Astrocyte (in vitro differentiated cells and primary cell): ENCODE results near the gene VSNL1. TPM values are rescaled to one million over a fixed set of nuclear protein-coding genes. Genes with fewer than 3 reads are reported as not detected.

Experiments used
- DNase-seq: peaks from one replicate; pipeline ENCODE4 v3.0.0-alpha.2; 2010; ENCODE audit warnings: low read depth
- FAIRE-seq: peaks from 2 replicates; lab custom pipeline; 2011; peaks lifted over from hg19 to GRCh38; lab: Jason Lieb, UNC
- H2AFZ ChIP-seq: 2 replicates; pipeline ENCODE4 v1.6.0; 2012; ENCODE audit warnings: low read depth, low read length, inconsistent platforms
- H3K27ac ChIP-seq: 2 replicates; pipeline ENCODE4 v1.5.1; 2011; ENCODE audit warnings: low read depth, low read length, inconsistent platforms
- H3K27me3 ChIP-seq: 2 replicates; pipeline ENCODE4 v1.6.0; 2011; ENCODE audit warnings: low read length, inconsistent platforms; ENCODE audit not compliant: insufficient read depth
- H3K36me3 ChIP-seq: 2 replicates; pipeline ENCODE4 v1.5.1; 2011; ENCODE audit warnings: low read length, inconsistent platforms; ENCODE audit not compliant: insufficient read depth
- H3K4me1 ChIP-seq: 2 replicates; pipeline ENCODE4 v1.5.1; 2011; ENCODE audit warnings: low read length, inconsistent platforms; ENCODE audit not compliant: insufficient read depth
- H3K4me2 ChIP-seq: 2 replicates; pipeline ENCODE4 v1.6.0; 2012; ENCODE audit warnings: low read length, inconsistent platforms
- H3K4me3 ChIP-seq: 2 replicates; pipeline ENCODE4 v1.5.1; 2011; ENCODE audit warnings: low read depth, mild to moderate bottlenecking, low read length, inconsistent platforms; ENCODE audit not compliant: insufficient read depth
- H3K79me2 ChIP-seq: 2 replicates; pipeline ENCODE4 v1.6.0; 2012; ENCODE audit warnings: mild to moderate bottlenecking, low read length, inconsistent platforms; ENCODE audit not compliant: insufficient read depth
- H3K9ac ChIP-seq: 2 replicates; pipeline ENCODE4 v1.6.0; 2012; ENCODE audit warnings: mild to moderate bottlenecking, low read length, inconsistent platforms
- H3K9me3 ChIP-seq: 2 replicates; pipeline ENCODE4 v1.5.1; 2012; ENCODE audit warnings: low read depth, mild to moderate bottlenecking, low read length, inconsistent platforms; ENCODE audit not compliant: insufficient read depth
- H4K20me1 ChIP-seq: 2 replicates; pipeline ENCODE4 v1.6.0; 2012; ENCODE audit warnings: low read length, inconsistent platforms; ENCODE audit not compliant: insufficient read depth
- H3K27ac Mint-ChIP-seq: one replicate; pipeline ENCODE4 v1.8.0; 2021; ENCODE audit warnings: mild to moderate bottlenecking, mixed read lengths; ENCODE audit not compliant: unreplicated experiment
- H3K27me3 Mint-ChIP-seq: one replicate; pipeline ENCODE4 v1.8.0; 2021; ENCODE audit warnings: low read depth, mixed read lengths; ENCODE audit not compliant: unreplicated experiment
- H3K36me3 Mint-ChIP-seq: one replicate; pipeline ENCODE4 v1.8.0; 2021; ENCODE audit warnings: low read depth, mixed read lengths; ENCODE audit not compliant: unreplicated experiment
- H3K4me1 Mint-ChIP-seq: one replicate; pipeline ENCODE4 v1.8.0; 2021; ENCODE audit warnings: low read depth, mixed read lengths; ENCODE audit not compliant: unreplicated experiment
- H3K4me3 Mint-ChIP-seq: one replicate; pipeline ENCODE4 v1.8.0; 2021; ENCODE audit warnings: mild to moderate bottlenecking, moderate library complexity, mixed read lengths; ENCODE audit not compliant: unreplicated experiment
- H3K9me3 Mint-ChIP-seq: one replicate; pipeline ENCODE4 v1.8.0; 2021; ENCODE audit warnings: mild to moderate bottlenecking, mixed read lengths; ENCODE audit not compliant: unreplicated experiment
- EZH2 ChIP-seq: IDR thresholded peaks from 2 replicates; pipeline ENCODE4 v1.6.1; 2012; ENCODE audit warnings: mild to moderate bottlenecking, low read length, inconsistent platforms; ENCODE audit not compliant: insufficient read depth
- total RNA-seq: library from RNA; stranded (reverse); gene quantifications from 2 replicates; pipeline ENCODE4 v1.2.1, GENCODE V29; 2021
- TF ChIP-seq, protein P1 (sequence below): IDR thresholded peaks from 2 replicates; pipeline ENCODE4 v1.5.1; 2011; ENCODE audit warnings: low read depth, mild to moderate bottlenecking, inconsistent platforms, low read length, moderate library complexity; ENCODE audit not compliant: insufficient read depth

Gene VSNL1
- total RNA-seq, 1 donor from 2014 or later = 0.61 TPM

DNA sequence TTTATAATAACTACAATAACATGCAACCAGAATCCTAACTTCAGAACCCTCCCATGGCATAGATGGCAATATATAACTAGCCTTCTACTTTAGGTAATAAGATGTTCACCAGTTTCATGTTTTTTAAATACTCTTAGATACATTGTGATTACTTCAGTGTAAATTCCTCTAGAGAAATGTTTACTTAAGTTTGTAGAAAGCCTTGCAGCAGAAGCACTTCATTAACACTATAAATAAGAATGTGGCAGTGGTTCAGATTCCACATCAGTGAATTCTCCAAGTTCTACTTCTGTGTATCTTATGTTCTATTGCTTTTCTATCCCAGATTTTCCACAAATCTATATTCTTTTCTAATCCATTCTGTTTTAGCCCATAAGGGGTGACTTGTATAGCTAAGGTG, 21.0 kb upstream of the VSNL1 start:
- H3K9me3 ChIP-seq = no peaks in the 10 kb centered on the region
- H2AFZ ChIP-seq = no peak overlapping the region
- H3K4me2 ChIP-seq = no peak overlapping the region
- Mint-ChIP-seq H3K36me3 (no peaks in the 10 kb centered on the region), H3K27me3 (no peaks in the 10 kb centered on the region), H3K4me3 (no peak overlapping the region), H3K27ac (no peak overlapping the region), H3K9me3 (no peaks in the 10 kb centered on the region), H3K4me1 (peaks cover 2% of the 10 kb centered on the region)
- no peaks in the 10 kb centered on the region for H3K27me3 ChIP-seq
- TF ChIP-seq EZH2 = no peak
- TF ChIP-seq, protein P1, sequence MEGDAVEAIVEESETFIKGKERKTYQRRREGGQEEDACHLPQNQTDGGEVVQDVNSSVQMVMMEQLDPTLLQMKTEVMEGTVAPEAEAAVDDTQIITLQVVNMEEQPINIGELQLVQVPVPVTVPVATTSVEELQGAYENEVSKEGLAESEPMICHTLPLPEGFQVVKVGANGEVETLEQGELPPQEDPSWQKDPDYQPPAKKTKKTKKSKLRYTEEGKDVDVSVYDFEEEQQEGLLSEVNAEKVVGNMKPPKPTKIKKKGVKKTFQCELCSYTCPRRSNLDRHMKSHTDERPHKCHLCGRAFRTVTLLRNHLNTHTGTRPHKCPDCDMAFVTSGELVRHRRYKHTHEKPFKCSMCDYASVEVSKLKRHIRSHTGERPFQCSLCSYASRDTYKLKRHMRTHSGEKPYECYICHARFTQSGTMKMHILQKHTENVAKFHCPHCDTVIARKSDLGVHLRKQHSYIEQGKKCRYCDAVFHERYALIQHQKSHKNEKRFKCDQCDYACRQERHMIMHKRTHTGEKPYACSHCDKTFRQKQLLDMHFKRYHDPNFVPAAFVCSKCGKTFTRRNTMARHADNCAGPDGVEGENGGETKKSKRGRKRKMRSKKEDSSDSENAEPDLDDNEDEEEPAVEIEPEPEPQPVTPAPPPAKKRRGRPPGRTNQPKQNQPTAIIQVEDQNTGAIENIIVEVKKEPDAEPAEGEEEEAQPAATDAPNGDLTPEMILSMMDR = no peak
- H3K27ac ChIP-seq = no peak overlapping the region
- no peaks in the 10 kb centered on the region for H3K79me2 ChIP-seq
- H3K36me3 ChIP-seq = no peaks in the 10 kb centered on the region
- H3K9ac ChIP-seq = no peak overlapping the region
- DNase-seq (no peak), FAIRE-seq (no peak)
- H3K4me3 ChIP-seq = no peak overlapping the region
- peaks cover 4% of the 10 kb centered on the region for H3K4me1 ChIP-seq
- no peaks in the 10 kb centered on the region for H4K20me1 ChIP-seq

DNA sequence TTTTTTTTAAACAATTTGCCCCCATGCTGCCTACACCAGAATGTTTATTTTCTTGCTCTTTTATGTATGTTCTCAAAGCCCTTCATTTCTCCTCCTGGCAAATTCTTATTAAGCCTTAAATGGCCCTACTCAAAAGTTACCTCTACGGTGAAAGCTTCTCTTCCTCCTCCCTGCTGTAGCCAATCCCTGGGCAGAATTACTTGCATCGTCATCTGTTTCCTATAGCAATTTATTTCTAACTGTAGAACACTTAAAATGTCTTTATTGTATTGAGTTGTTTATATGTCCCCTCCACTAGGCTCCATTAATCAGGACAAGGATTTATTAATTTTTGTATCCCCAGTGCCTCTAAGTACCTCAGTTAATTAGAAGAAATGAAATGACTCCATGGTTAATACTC, 19.7 kb upstream of the VSNL1 start:
- Histone ChIP-seq H4K20me1 (no peaks in the 10 kb centered on the region), H3K79me2 (no peaks in the 10 kb centered on the region), H3K4me3 (no peak overlapping the region), H3K27ac (no peak overlapping the region), H3K4me1 (peaks cover 4% of the 10 kb centered on the region), H3K9ac (no peak overlapping the region), H3K36me3 (no peaks in the 10 kb centered on the region), H3K27me3 (no peaks in the 10 kb centered on the region), H3K4me2 (no peak overlapping the region), H2AFZ (no peak overlapping the region), H3K9me3 (no peaks in the 10 kb centered on the region)
- peaks cover 2% of the 10 kb centered on the region for H3K4me1 Mint-ChIP-seq
- no peaks in the 10 kb centered on the region for H3K36me3 Mint-ChIP-seq
- no peak overlapping the region for H3K27ac Mint-ChIP-seq
- FAIRE-seq (no peak), DNase-seq (no peak)
- H3K9me3 Mint-ChIP-seq = no peaks in the 10 kb centered on the region
- TF ChIP-seq, protein P1 = no peak
- TF ChIP-seq EZH2 = no peak
- H3K27me3 Mint-ChIP-seq = no peaks in the 10 kb centered on the region
- no peak overlapping the region for H3K4me3 Mint-ChIP-seq

DNA sequence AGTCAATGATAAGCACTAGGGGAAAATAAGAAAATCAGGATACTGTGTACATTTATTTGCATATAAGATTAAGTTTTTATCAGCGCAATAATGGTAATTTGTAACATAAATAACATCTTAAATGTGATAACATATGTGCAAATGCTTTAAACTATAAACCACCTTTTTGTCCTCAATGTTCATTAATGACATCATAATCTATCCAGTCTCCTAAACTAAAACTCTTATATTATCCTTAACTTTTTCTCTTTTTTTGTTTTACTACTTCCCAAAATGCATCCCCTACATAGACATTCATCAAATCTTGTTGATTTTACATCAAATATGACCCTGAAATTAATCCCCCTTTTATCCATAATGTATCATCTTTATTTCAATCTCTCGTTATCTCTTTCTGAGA, 18.9 kb upstream of the VSNL1 start:
- H3K4me2 ChIP-seq = no peak overlapping the region
- no peak overlapping the region for H2AFZ ChIP-seq
- FAIRE-seq (no peak), DNase-seq (no peak)
- H3K27ac Mint-ChIP-seq = no peak overlapping the region
- TF ChIP-seq, protein P1 = no peak
- TF ChIP-seq EZH2 = no peak
- H3K4me3 Mint-ChIP-seq = no peak overlapping the region
- H3K36me3 ChIP-seq = no peaks in the 10 kb centered on the region
- no peaks in the 10 kb centered on the region for H3K9me3 Mint-ChIP-seq
- no peak overlapping the region for H3K27ac ChIP-seq
- no peaks in the 10 kb centered on the region for H3K9me3 ChIP-seq
- H3K4me3 ChIP-seq = no peak overlapping the region
- H4K20me1 ChIP-seq = no peaks in the 10 kb centered on the region
- peaks cover 2% of the 10 kb centered on the region for H3K4me1 Mint-ChIP-seq
- no peaks in the 10 kb centered on the region for H3K79me2 ChIP-seq
- no peaks in the 10 kb centered on the region for H3K27me3 Mint-ChIP-seq
- H3K4me1 ChIP-seq = peaks cover 4% of the 10 kb centered on the region
- H3K36me3 Mint-ChIP-seq = no peaks in the 10 kb centered on the region
- H3K9ac ChIP-seq = no peak overlapping the region
- no peaks in the 10 kb centered on the region for H3K27me3 ChIP-seq
